Measurements from ENCODE around the gene RGS9BP. TPM values are rescaled to one million over a fixed set of nuclear protein-coding genes. Genes with fewer than 3 reads are reported as not detected.

The RGS9BP gene
- total RNA-seq, 1 experiment from 2014 or later: 0.75 TPM

GRCh38 chr19:32686847-32687475 lies 11.3 kb downstream of the RGS9BP start:
- no peak for DNase-seq
- Histone ChIP-seq H3K4me1 (peaks cover 11% of the 10 kb centered on the region; the same call in 1 of the 2 replicates), H3K9me3 (no peaks in the 10 kb centered on the region), H3K4me3 (ENCODE audit: low read depth, low read length) (no peak overlapping the region), H3K27me3 (replicated peaks; ENCODE audit: control insufficient read depth, insufficient read depth, low read length) (no peaks in the 10 kb centered on the region), H3K36me3 (ENCODE audit: control insufficient read depth, insufficient read depth, low read length) (no peaks in the 10 kb centered on the region)
- intact Hi-C loops (cut with micrococcal nuclease; ENCODE audit: unreplicated experiment): no loop called here
- Mint-ChIP-seq H3K27ac (ENCODE audit: unreplicated experiment) (no peak overlapping the region), H3K9me3 (ENCODE audit: unreplicated experiment) (no peaks in the 10 kb centered on the region), H3K27me3 (ENCODE audit: insufficient read depth, unreplicated experiment) (no peaks in the 10 kb centered on the region), H3K36me3 (ENCODE audit: insufficient read depth, unreplicated experiment) (no peaks in the 10 kb centered on the region), H3K4me3 (ENCODE audit: unreplicated experiment) (no peak overlapping the region), H3K4me1 (ENCODE audit: low read depth, unreplicated experiment) (peaks cover 7% of the 10 kb centered on the region)
- CTCF ChIA-PET: no interaction called here
- BruUV-seq (replicated peaks): no TSS peak
- TF ChIP-seq CTCF (IDR thresholded peaks at IDR 0.05; ENCODE audit: insufficient read depth in 1 of 2, low read depth in 1 of 2, low read length in 1 of 2, severe bottlenecking in 1 of 2, unreplicated experiment in 1 of 2): no peak
- POLR2A ChIA-PET: no interaction called here

- Histone ChIP-seq H3K4me1 (peaks cover 4% of the 10 kb centered on the region; the same call in 1 of the 2 replicates), H3K27me3 (replicated peaks; ENCODE audit: control insufficient read depth, insufficient read depth, low read length) (no peaks in the 10 kb centered on the region), H3K4me3 (ENCODE audit: low read depth, low read length) (no peak overlapping the region), H3K9me3 (no peaks in the 10 kb centered on the region), H3K36me3 (ENCODE audit: control insufficient read depth, insufficient read depth, low read length) (no peaks in the 10 kb centered on the region)
- no peak for DNase-seq
- TF ChIP-seq CTCF (IDR thresholded peaks at IDR 0.05; ENCODE audit: insufficient read depth in 1 of 2, low read depth in 1 of 2, low read length in 1 of 2, severe bottlenecking in 1 of 2, unreplicated experiment in 1 of 2): no peak
- ChIA-PET POLR2A (no interaction called here), CTCF (interaction anchor here (0.7 kb wide), 1 partner anchor 282 kb away, joined by 4 read pairs; no protein-coding TSS in a partner anchor)
- Mint-ChIP-seq H3K4me3 (ENCODE audit: unreplicated experiment) (no peak overlapping the region), H3K27ac (ENCODE audit: unreplicated experiment) (no peak overlapping the region), H3K27me3 (ENCODE audit: insufficient read depth, unreplicated experiment) (no peaks in the 10 kb centered on the region), H3K4me1 (ENCODE audit: low read depth, unreplicated experiment) (peaks cover 7% of the 10 kb centered on the region), H3K9me3 (ENCODE audit: unreplicated experiment) (no peaks in the 10 kb centered on the region), H3K36me3 (ENCODE audit: insufficient read depth, unreplicated experiment) (peaks cover 3% of the 10 kb centered on the region)
- BruUV-seq (replicated peaks): no TSS peak
- intact Hi-C loops (cut with micrococcal nuclease; ENCODE audit: unreplicated experiment): no loop called here
Measured at GRCh38 chr19:32687681-32688080, 12.0 kb downstream of the RGS9BP start.

GRCh38 chr19:32688311-32688710 lies 12.7 kb downstream of the RGS9BP start:
- peaks cover 14% of the 10 kb centered on the region for H3K4me1 Mint-ChIP-seq (ENCODE audit: low read depth, unreplicated experiment)
- no peak overlapping the region for H3K4me3 Mint-ChIP-seq (ENCODE audit: unreplicated experiment)
- Histone ChIP-seq H3K36me3 (ENCODE audit: control insufficient read depth, insufficient read depth, low read length) (peaks cover under 1% of the 10 kb centered on the region; the same call in 1 of the 2 replicates), H3K4me1 (peaks cover 4% of the 10 kb centered on the region), H3K4me3 (ENCODE audit: low read depth, low read length) (no peak overlapping the region), H3K9me3 (no peaks in the 10 kb centered on the region), H3K27me3 (replicated peaks; ENCODE audit: control insufficient read depth, insufficient read depth, low read length) (no peaks in the 10 kb centered on the region)
- intact Hi-C loops (cut with micrococcal nuclease; ENCODE audit: unreplicated experiment): no loop called here
- ChIA-PET POLR2A (no interaction called here), CTCF (no interaction called here)
- no peak for DNase-seq
- peaks cover 9% of the 10 kb centered on the region for H3K36me3 Mint-ChIP-seq (ENCODE audit: insufficient read depth, unreplicated experiment)
- BruUV-seq (replicated peaks): no TSS peak
- no peak overlapping the region for H3K27ac Mint-ChIP-seq (ENCODE audit: unreplicated experiment)
- TF ChIP-seq CTCF (IDR thresholded peaks at IDR 0.05; ENCODE audit: insufficient read depth in 1 of 2, low read depth in 1 of 2, low read length in 1 of 2, severe bottlenecking in 1 of 2, unreplicated experiment in 1 of 2): no peak
- no peaks in the 10 kb centered on the region for H3K27me3 Mint-ChIP-seq (ENCODE audit: insufficient read depth, unreplicated experiment)
- H3K9me3 Mint-ChIP-seq (ENCODE audit: unreplicated experiment): no peaks in the 10 kb centered on the region

Measured in Caco-2 (cell line).